Measurements from ENCODE around the gene CAMTA1. TPM values are rescaled to one million over a fixed set of nuclear protein-coding genes. Genes with fewer than 3 reads are reported as not detected.
A peak's percentile ranks its signal among the peaks of the same experiment; 100 is the strongest.
"Not testable (repeated sequence)": the region's sequence is repeated elsewhere in the genome, so short reads cannot be mapped to it uniquely, and the experiment has no call there.

CAMTA1 gene
- total RNA-seq, 6 donors from 2014 or later = 38.8 to 74.0 (median 46.1) TPM

- Histone ChIP-seq H3K4me3 (no peak overlapping the region), H3K9me3 (no peaks in the 10 kb centered on the region), H3K27me3 (no peaks in the 10 kb centered on the region), H3K36me3 (no peaks in the 10 kb centered on the region), H3K27ac (no peak overlapping the region), H3K4me1 (no peaks in the 10 kb centered on the region)
- TF ChIP-seq POLR2A (IDR thresholded peaks at IDR 0.05) = no peak
- TF ChIP-seq, protein P1, sequence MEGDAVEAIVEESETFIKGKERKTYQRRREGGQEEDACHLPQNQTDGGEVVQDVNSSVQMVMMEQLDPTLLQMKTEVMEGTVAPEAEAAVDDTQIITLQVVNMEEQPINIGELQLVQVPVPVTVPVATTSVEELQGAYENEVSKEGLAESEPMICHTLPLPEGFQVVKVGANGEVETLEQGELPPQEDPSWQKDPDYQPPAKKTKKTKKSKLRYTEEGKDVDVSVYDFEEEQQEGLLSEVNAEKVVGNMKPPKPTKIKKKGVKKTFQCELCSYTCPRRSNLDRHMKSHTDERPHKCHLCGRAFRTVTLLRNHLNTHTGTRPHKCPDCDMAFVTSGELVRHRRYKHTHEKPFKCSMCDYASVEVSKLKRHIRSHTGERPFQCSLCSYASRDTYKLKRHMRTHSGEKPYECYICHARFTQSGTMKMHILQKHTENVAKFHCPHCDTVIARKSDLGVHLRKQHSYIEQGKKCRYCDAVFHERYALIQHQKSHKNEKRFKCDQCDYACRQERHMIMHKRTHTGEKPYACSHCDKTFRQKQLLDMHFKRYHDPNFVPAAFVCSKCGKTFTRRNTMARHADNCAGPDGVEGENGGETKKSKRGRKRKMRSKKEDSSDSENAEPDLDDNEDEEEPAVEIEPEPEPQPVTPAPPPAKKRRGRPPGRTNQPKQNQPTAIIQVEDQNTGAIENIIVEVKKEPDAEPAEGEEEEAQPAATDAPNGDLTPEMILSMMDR (IDR thresholded peaks at IDR 0.05) = no peak
- no peak for TF ChIP-seq POLR2AphosphoS5 (IDR thresholded peaks at IDR 0.05)
- no peak for TF ChIP-seq EP300 (IDR thresholded peaks at IDR 0.05)
- no peak for DNase-seq
- WGBS, 2 donors = 80 to 84% methylated on average over 7 of the region's 7 CpGs
- ATAC-seq (ENCODE audit: low FRiP score in 2 of 2) = no peak
These were observed 133.8 kb downstream of the CAMTA1 start for GRCh38 chr1:6918925-6919511.

- H3K27me3 ChIP-seq; H3K4me1 ChIP-seq; H3K4me3 ChIP-seq; H3K36me3 ChIP-seq; H3K27ac ChIP-seq; DNase-seq; ATAC-seq (ENCODE audit: low FRiP score in 2 of 2); H3K9me3 ChIP-seq: not testable (repeated sequence)
- 95 to 97% methylated on average over 5 of the region's 5 CpGs for WGBS, 2 donors
These were observed 136.3 kb downstream of the CAMTA1 start for GRCh38 chr1:6921506-6921905.

DNA sequence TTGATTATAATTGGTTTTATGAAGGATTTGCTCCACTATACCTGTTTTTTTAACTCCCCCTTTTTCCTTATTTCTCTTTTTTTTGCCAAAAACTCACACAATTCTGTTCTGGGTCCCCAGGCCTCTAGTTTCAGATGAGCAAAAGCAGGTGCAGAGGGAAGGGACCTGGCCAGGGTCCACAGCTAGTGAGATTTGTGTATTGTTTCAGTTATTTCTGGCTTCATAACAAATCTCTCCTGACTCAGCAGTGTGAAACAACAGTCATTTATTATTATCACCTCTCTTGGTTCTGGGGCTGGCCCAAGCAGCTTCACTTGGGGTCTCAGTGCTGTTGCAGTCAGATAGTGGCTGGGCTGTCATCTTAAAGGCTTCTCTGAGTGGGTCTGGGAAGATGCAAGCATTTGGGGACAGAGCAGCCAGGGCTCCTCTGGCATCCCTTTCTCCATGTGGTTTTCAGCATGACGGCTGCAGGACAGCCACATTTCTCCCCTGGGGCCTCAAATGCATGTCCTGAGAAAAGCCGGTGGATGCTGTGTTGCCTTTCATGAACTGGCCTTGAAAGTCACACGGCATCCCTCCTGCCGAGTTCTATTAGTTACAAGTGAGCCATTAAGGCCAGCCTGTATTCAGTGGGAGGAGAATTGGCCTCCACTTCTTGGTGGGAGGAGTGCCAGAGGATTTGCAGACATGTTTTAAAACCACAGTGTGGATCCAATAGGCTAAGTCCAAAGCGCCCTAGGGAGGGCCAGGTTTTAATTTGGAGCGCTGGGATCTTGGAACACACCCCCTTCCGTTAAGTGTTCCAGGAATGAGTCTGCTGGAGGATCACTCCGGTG, 137.1 kb downstream of the CAMTA1 start:
- 55 to 68% methylated on average over 8 of the region's 8 CpGs for WGBS, 2 donors
- TF ChIP-seq POLR2A (IDR thresholded peaks at IDR 0.05) = no peak
- TF ChIP-seq, protein P1 (IDR thresholded peaks at IDR 0.05) = no peak
- TF ChIP-seq EP300 (IDR thresholded peaks at IDR 0.05) = no peak
- TF ChIP-seq POLR2AphosphoS5 (IDR thresholded peaks at IDR 0.05) = no peak
- DNase-seq = no peak
- no peak overlapping the region for H3K4me3 ChIP-seq
- peak in 1 of 2 donors; percentile 59 for ATAC-seq (ENCODE audit: low FRiP score in 2 of 2)
- H3K4me1 ChIP-seq = no peaks in the 10 kb centered on the region
- no peak overlapping the region for H3K27ac ChIP-seq
- no peaks in the 10 kb centered on the region for H3K36me3 ChIP-seq
- H3K27me3 ChIP-seq = no peaks in the 10 kb centered on the region
- no peaks in the 10 kb centered on the region for H3K9me3 ChIP-seq

DNA sequence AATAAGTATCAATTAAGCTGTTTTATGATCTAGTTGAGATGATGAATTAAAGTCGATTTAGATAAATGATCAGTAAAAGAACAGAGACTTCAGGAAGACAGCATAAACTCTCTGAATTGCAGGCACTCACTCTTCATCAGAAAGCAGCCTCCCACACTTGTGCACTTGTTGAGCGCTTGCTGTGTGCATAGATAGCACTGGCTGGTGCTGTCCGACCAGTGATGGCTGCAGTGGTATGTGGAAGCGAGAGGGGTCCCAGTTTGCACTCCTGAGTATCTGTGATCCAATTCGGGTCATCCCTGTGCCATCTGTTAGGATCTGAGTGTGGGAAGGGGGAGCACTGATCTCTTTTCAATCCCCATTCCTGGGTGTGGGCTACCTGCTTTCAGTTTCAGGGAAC, 137.8 kb downstream of the CAMTA1 start:
- DNase-seq (no peak), ATAC-seq (ENCODE audit: low FRiP score in 2 of 2) (no peak)
- WGBS, 2 donors = 91 to 94% methylated on average over 5 of the region's 5 CpGs
- no peaks in the 10 kb centered on the region for H3K9me3 ChIP-seq
- TF ChIP-seq POLR2A (IDR thresholded peaks at IDR 0.05) (no peak), POLR2AphosphoS5 (IDR thresholded peaks at IDR 0.05) (no peak), EP300 (IDR thresholded peaks at IDR 0.05) (no peak)
- TF ChIP-seq, protein P1 (IDR thresholded peaks at IDR 0.05) = no peak
- no peaks in the 10 kb centered on the region for H3K4me1 ChIP-seq
- no peaks in the 10 kb centered on the region for H3K36me3 ChIP-seq
- no peak overlapping the region for H3K4me3 ChIP-seq
- no peaks in the 10 kb centered on the region for H3K27me3 ChIP-seq
- H3K27ac ChIP-seq = no peak overlapping the region

DNA sequence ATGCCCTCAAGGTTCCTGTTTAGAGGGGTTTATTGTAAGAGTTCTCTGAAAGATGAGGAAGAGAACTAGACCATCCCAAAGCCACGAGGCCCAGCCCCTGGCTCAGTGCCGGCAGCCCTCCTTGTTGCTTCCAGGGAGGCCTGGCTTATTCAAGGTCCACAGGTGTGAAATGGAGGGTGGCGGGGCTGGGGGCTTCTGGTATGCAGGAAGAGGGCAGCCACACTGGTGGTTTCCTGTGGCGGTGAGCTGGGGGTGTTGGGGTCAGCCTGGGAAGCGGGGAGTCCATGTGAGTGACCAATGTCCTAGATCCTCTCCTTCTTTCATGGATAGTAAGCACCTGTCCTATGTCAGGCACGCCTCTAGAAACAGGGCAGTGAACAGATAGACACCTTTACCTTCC, 138.2 kb downstream of the CAMTA1 start:
- TF ChIP-seq POLR2AphosphoS5 (IDR thresholded peaks at IDR 0.05) = no peak
- TF ChIP-seq, protein P1 (IDR thresholded peaks at IDR 0.05) = no peak
- no peak for TF ChIP-seq EP300 (IDR thresholded peaks at IDR 0.05)
- no peak for TF ChIP-seq POLR2A (IDR thresholded peaks at IDR 0.05)
- WGBS, 2 donors = 82 to 86% methylated on average over 6 of the region's 6 CpGs
- H3K4me3 ChIP-seq = no peak overlapping the region
- H3K27me3 ChIP-seq = no peaks in the 10 kb centered on the region
- no peaks in the 10 kb centered on the region for H3K9me3 ChIP-seq
- H3K27ac ChIP-seq = no peak overlapping the region
- H3K36me3 ChIP-seq = no peaks in the 10 kb centered on the region
- no peaks in the 10 kb centered on the region for H3K4me1 ChIP-seq
- DNase-seq (no peak), ATAC-seq (ENCODE audit: low FRiP score in 2 of 2) (no peak)

Measured in upper lobe of left lung (tissue), 6 donors.